ENCODE data around the gene HS3ST3B1. TPM values are rescaled to one million over a fixed set of nuclear protein-coding genes. Genes with fewer than 3 reads are reported as not detected.

The HS3ST3B1 gene
- polyA plus RNA-seq: 1.5 TPM
- long read RNA-seq, donor 1, full-length matches to known transcripts: 1 of 1 reads
- long read RNA-seq, donor 1, partial matches to known transcripts: 0 of 1 reads
- long read RNA-seq, donor 1, other reads (novel, unspliced or antisense): 0 of 1 reads
- long read RNA-seq, donor 2, full-length matches to known transcripts: 2 of 2 reads
- long read RNA-seq, donor 2, partial matches to known transcripts: 0 of 2 reads
- long read RNA-seq, donor 2, other reads (novel, unspliced or antisense): 0 of 2 reads
- long read RNA-seq, donor 3: 0 reads
- long read RNA-seq, donor 4, full-length matches to known transcripts: 1 of 1 reads
- long read RNA-seq, donor 4, partial matches to known transcripts: 0 of 1 reads
- long read RNA-seq, donor 4, other reads (novel, unspliced or antisense): 0 of 1 reads
- long read RNA-seq, donor 5, full-length matches to known transcripts: 2 of 2 reads
- long read RNA-seq, donor 5, partial matches to known transcripts: 0 of 2 reads
- long read RNA-seq, donor 5, other reads (novel, unspliced or antisense): 0 of 2 reads
- long read RNA-seq, donor 6, full-length matches to known transcripts: 1 of 1 reads
- long read RNA-seq, donor 6, partial matches to known transcripts: 0 of 1 reads
- long read RNA-seq, donor 6, other reads (novel, unspliced or antisense): 0 of 1 reads
- long read RNA-seq, donor 7, partial matches to known transcripts: 0 of 1 reads
- long read RNA-seq, donor 7, other reads (novel, unspliced or antisense): 0 of 1 reads
- long read RNA-seq, donor 8, full-length matches to known transcripts: 1 of 1 reads
- long read RNA-seq, donor 8, partial matches to known transcripts: 0 of 1 reads
- long read RNA-seq, donor 8, other reads (novel, unspliced or antisense): 0 of 1 reads
- long read RNA-seq, donor 9, full-length matches to known transcripts: 1 of 1 reads
- long read RNA-seq, donor 9, partial matches to known transcripts: 0 of 1 reads
- long read RNA-seq, donor 9, other reads (novel, unspliced or antisense): 0 of 1 reads
- long read RNA-seq, donor 10: 0 reads
- long read RNA-seq, donor 11, full-length matches to known transcripts: 3 of 3 reads
- long read RNA-seq, donor 11, partial matches to known transcripts: 0 of 3 reads
- long read RNA-seq, donor 11, other reads (novel, unspliced or antisense): 0 of 3 reads

DNA sequence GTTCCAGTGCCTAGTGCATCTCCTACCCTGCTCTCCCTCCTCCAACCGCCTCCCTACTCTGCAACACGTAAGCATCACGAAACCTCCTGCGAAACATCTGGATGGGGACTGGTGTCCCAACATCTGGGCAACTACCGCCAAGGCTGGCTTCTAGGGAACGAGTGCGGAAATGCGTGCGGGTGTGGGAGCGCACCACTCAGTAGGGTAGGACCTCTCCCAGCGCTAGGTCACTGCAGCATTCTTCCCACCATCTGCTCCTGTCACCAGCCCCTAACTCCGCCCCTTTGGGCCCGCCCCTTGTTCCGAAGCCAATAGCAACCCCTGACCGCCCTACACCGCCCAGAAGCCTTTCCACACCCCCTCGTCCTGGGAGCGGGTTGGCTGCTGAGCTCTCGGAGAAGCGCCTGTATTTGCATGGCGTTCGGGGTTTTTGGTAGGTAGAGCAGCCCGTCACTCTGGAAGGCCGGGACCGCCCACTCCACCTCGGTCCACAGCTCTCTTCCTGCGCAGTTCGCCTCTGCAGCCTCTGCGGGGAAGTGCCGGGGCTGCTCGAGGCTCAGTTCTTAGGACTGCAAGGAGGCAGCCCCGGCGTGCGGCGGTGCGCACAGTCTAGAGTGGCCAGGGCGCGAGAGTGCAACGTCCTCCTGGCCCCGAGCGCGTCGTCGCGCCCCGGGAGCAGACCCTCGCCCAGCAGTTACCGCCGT is at the start of gene HS3ST3B1:
Gene HS3ST3B1 (plus strand): TSS at position 507 of the 704 bp plus-strand sequence. CDS start 438 bp downstream, outside the sequence.
- H3K4me1 ChIP-seq (ENCODE audit: control insufficient read depth, insufficient read depth, low read length): peaks cover 28% of the 10 kb centered on the region
- peak within 1 kb of the TSS; percentile 12 for H3K27ac ChIP-seq (ENCODE audit: low read length)
- WGBS (ENCODE audit: insufficient coverage, low lambda C conversion rate): no CpG with 5 or more reads among the region's 49 CpGs
- H3K4me3 ChIP-seq (ENCODE audit: low read length): peak within 1 kb of the TSS; percentile 49
- H3K27me3 ChIP-seq (ENCODE audit: control insufficient read depth, insufficient read depth, low read length): peaks cover 98% of the 10 kb centered on the region
- no peaks in the 10 kb centered on the region for H3K36me3 ChIP-seq (ENCODE audit: control insufficient read depth, insufficient read depth, low read length)
- peaks cover 16% of the 10 kb centered on the region for H3K9me3 ChIP-seq (ENCODE audit: control insufficient read depth, low read depth, low read length)
- peak; percentile 94 to 95 for DNase-seq

- Histone ChIP-seq H3K36me3 (ENCODE audit: control insufficient read depth, insufficient read depth, low read length) (no peaks in the 10 kb centered on the region), H3K4me3 (ENCODE audit: low read length) (no peak overlapping the region), H3K9me3 (ENCODE audit: control insufficient read depth, low read depth, low read length) (no peaks in the 10 kb centered on the region), H3K27ac (ENCODE audit: low read length) (no peak overlapping the region), H3K4me1 (ENCODE audit: control insufficient read depth, insufficient read depth, low read length) (no peaks in the 10 kb centered on the region), H3K27me3 (ENCODE audit: control insufficient read depth, insufficient read depth, low read length) (no peaks in the 10 kb centered on the region)
- no peak for DNase-seq
- WGBS (ENCODE audit: insufficient coverage, low lambda C conversion rate): no CpG with 5 or more reads among the region's 5 CpGs
Measured at GRCh38 chr17:14261406-14261805, 39.5 kb upstream of the HS3ST3B1 start.

DNA sequence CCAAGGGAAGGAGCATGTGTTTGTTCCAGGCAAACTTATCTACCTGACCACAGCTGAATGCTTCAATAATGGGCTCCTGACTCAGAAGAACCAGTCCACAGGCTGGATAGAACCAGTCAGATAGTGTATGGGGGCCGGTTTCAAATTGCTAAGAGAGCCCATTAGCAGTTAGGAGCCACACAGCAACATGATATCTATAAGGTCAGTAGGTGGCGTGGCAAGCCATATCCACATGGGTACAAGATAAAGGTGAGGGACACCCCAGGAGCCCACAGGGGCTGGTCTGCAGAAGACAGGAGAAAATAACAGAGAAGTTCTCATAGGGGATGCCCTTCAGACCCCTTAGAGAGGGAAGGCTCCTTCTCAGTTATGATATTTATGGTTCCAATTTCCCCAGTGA is 32.6 kb upstream of the HS3ST3B1 start:
- no peaks in the 10 kb centered on the region for H3K27me3 ChIP-seq (ENCODE audit: control insufficient read depth, insufficient read depth, low read length)
- H3K4me1 ChIP-seq (ENCODE audit: control insufficient read depth, insufficient read depth, low read length): no peaks in the 10 kb centered on the region
- DNase-seq: no peak
- no peaks in the 10 kb centered on the region for H3K36me3 ChIP-seq (ENCODE audit: control insufficient read depth, insufficient read depth, low read length)
- H3K27ac ChIP-seq (ENCODE audit: low read length): no peak overlapping the region
- WGBS (ENCODE audit: insufficient coverage, low lambda C conversion rate): no CpG with 5 or more reads among the region's 2 CpGs
- no peaks in the 10 kb centered on the region for H3K9me3 ChIP-seq (ENCODE audit: control insufficient read depth, low read depth, low read length)
- H3K4me3 ChIP-seq (ENCODE audit: low read length): no peak overlapping the region

DNA sequence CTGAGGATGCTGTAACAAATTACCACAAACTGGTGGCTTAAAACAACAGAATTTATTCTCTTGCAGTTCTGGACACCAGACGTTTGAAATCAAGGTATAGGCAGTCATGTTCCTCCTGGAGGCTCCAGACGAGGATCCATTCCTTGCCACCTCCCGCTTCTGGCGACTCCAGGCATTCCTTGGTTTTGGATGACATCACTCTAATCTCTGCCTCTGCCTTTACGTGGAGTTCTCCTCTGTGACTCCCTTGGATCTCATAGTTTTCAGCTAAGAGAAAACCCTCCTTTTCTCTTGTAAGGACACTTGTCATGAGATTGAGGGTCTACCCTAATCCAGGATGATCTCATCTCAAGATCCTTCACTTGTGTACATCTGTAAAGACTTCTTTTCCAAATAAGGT is 31.4 kb upstream of the HS3ST3B1 start:
- H3K4me3 ChIP-seq (ENCODE audit: low read length): no peak overlapping the region
- no peaks in the 10 kb centered on the region for H3K27me3 ChIP-seq (ENCODE audit: control insufficient read depth, insufficient read depth, low read length)
- H3K9me3 ChIP-seq (ENCODE audit: control insufficient read depth, low read depth, low read length): no peaks in the 10 kb centered on the region
- H3K4me1 ChIP-seq (ENCODE audit: control insufficient read depth, insufficient read depth, low read length): no peaks in the 10 kb centered on the region
- 100% methylated on average over 2 of the region's 5 CpGs for WGBS (ENCODE audit: insufficient coverage, low lambda C conversion rate)
- no peak overlapping the region for H3K27ac ChIP-seq (ENCODE audit: low read length)
- DNase-seq: no peak
- H3K36me3 ChIP-seq (ENCODE audit: control insufficient read depth, insufficient read depth, low read length): no peaks in the 10 kb centered on the region

- H3K27ac ChIP-seq (ENCODE audit: low read length): no peak overlapping the region
- no peaks in the 10 kb centered on the region for H3K4me1 ChIP-seq (ENCODE audit: control insufficient read depth, insufficient read depth, low read length)
- no peaks in the 10 kb centered on the region for H3K27me3 ChIP-seq (ENCODE audit: control insufficient read depth, insufficient read depth, low read length)
- no peaks in the 10 kb centered on the region for H3K36me3 ChIP-seq (ENCODE audit: control insufficient read depth, insufficient read depth, low read length)
- no peak overlapping the region for H3K4me3 ChIP-seq (ENCODE audit: low read length)
- H3K9me3 ChIP-seq (ENCODE audit: control insufficient read depth, low read depth, low read length): no peaks in the 10 kb centered on the region
- WGBS (ENCODE audit: insufficient coverage, low lambda C conversion rate): no CpG with 5 or more reads among the region's 2 CpGs
- no peak for DNase-seq
Measured at GRCh38 chr17:14270508-14270907, 30.4 kb upstream of the HS3ST3B1 start.

GRCh38 chr17:14276535-14277250 is 24.2 kb upstream of the HS3ST3B1 start:
- WGBS (ENCODE audit: insufficient coverage, low lambda C conversion rate): 17% methylated on average over 1 of the region's 2 CpGs
- Histone ChIP-seq H3K4me3 (ENCODE audit: low read length) (no peak overlapping the region), H3K36me3 (ENCODE audit: control insufficient read depth, insufficient read depth, low read length) (no peaks in the 10 kb centered on the region), H3K27ac (ENCODE audit: low read length) (no peak overlapping the region), H3K27me3 (ENCODE audit: control insufficient read depth, insufficient read depth, low read length) (no peaks in the 10 kb centered on the region), H3K9me3 (ENCODE audit: control insufficient read depth, low read depth, low read length) (no peaks in the 10 kb centered on the region), H3K4me1 (ENCODE audit: control insufficient read depth, insufficient read depth, low read length) (no peaks in the 10 kb centered on the region)
- DNase-seq: no peak

- Histone ChIP-seq H3K36me3 (ENCODE audit: control insufficient read depth, insufficient read depth, low read length) (no peaks in the 10 kb centered on the region), H3K27me3 (ENCODE audit: control insufficient read depth, insufficient read depth, low read length) (no peaks in the 10 kb centered on the region), H3K27ac (ENCODE audit: low read length) (no peak overlapping the region), H3K4me1 (ENCODE audit: control insufficient read depth, insufficient read depth, low read length) (no peaks in the 10 kb centered on the region), H3K4me3 (ENCODE audit: low read length) (no peak overlapping the region), H3K9me3 (ENCODE audit: control insufficient read depth, low read depth, low read length) (no peaks in the 10 kb centered on the region)
- no peak for DNase-seq
- WGBS (ENCODE audit: insufficient coverage, low lambda C conversion rate): no CpG with 5 or more reads among the region's 3 CpGs
Measured at GRCh38 chr17:14281530-14281929, 19.4 kb upstream of the HS3ST3B1 start.

- Histone ChIP-seq H3K27ac (ENCODE audit: low read length) (no peak overlapping the region), H3K4me3 (ENCODE audit: low read length) (no peak overlapping the region), H3K9me3 (ENCODE audit: control insufficient read depth, low read depth, low read length) (no peaks in the 10 kb centered on the region), H3K4me1 (ENCODE audit: control insufficient read depth, insufficient read depth, low read length) (no peaks in the 10 kb centered on the region), H3K27me3 (ENCODE audit: control insufficient read depth, insufficient read depth, low read length) (no peaks in the 10 kb centered on the region), H3K36me3 (ENCODE audit: control insufficient read depth, insufficient read depth, low read length) (no peaks in the 10 kb centered on the region)
- no peak for DNase-seq
- 60% methylated on average over 1 of the region's 2 CpGs for WGBS (ENCODE audit: insufficient coverage, low lambda C conversion rate)
Measured at GRCh38 chr17:14282726-14283125, 18.2 kb upstream of the HS3ST3B1 start.

GRCh38 chr17:14289162-14289561 is 11.7 kb upstream of the HS3ST3B1 start:
- Histone ChIP-seq H3K4me1 (ENCODE audit: control insufficient read depth, insufficient read depth, low read length) (no peaks in the 10 kb centered on the region), H3K27me3 (ENCODE audit: control insufficient read depth, insufficient read depth, low read length) (peaks cover 12% of the 10 kb centered on the region), H3K9me3 (ENCODE audit: control insufficient read depth, low read depth, low read length) (no peaks in the 10 kb centered on the region), H3K27ac (ENCODE audit: low read length) (no peak overlapping the region), H3K36me3 (ENCODE audit: control insufficient read depth, insufficient read depth, low read length) (no peaks in the 10 kb centered on the region), H3K4me3 (ENCODE audit: low read length) (no peak overlapping the region)
- no peak for DNase-seq
- 80% methylated on average over 1 of the region's 2 CpGs for WGBS (ENCODE audit: insufficient coverage, low lambda C conversion rate)
